CD8-positive, alpha-beta memory T cell (primary cell): Measurements from ENCODE around the gene PLXNA2. TPM values are rescaled to one million over a fixed set of nuclear protein-coding genes. Genes with fewer than 3 reads are reported as not detected.
A peak's percentile ranks its signal among the peaks of the same experiment; 100 is the strongest.

Source experiments
- CTCF ChIA-PET: fragments of 350-600 bp; sonication (Branson Sonifier 250); formaldehyde crosslinking; loops from one replicate; lab custom pipeline; 2021; ENCODE audit warnings: antibody characterized with exemption; lab: Charles Lee
- POLR2A ChIA-PET: fragments of 350-600 bp; sonication (Branson Sonifier 250); formaldehyde crosslinking; loops from one replicate; lab custom pipeline; 2021; ENCODE audit warnings: antibody characterized with exemption; lab: Charles Lee
- DNase-seq, 5 donors: peaks; one replicate each; pipeline versions ENCODE4 v3.0.0 to v3.0.0-alpha.2; 2020 to 2022; ENCODE audit warnings: mixed read lengths in 1 of 5
- H3K27ac ChIP-seq: one replicate; pipeline ENCODE4 v1.7.0; 2013; ENCODE audit warnings: low read depth, mild to moderate bottlenecking, low read length, moderate library complexity
- H3K27me3 ChIP-seq: 2 replicates; pipeline ENCODE4 v1.7.0; 2013; ENCODE audit warnings: low read length, mild to moderate bottlenecking; ENCODE audit not compliant: insufficient read depth, poor library complexity, severe bottlenecking
- H3K36me3 ChIP-seq: 2 replicates; pipeline ENCODE4 v1.7.0; 2013; ENCODE audit warnings: mild to moderate bottlenecking, low read length, moderate library complexity; ENCODE audit not compliant: insufficient read depth
- H3K4me1 ChIP-seq: 2 replicates; pipeline ENCODE4 v1.7.0; 2013; ENCODE audit warnings: mild to moderate bottlenecking, low read length, moderate library complexity; ENCODE audit not compliant: insufficient read depth
- H3K4me3 ChIP-seq: 2 replicates; pipeline ENCODE4 v1.7.0; 2013; ENCODE audit warnings: mild to moderate bottlenecking, low read length
- H3K9me3 ChIP-seq: 2 replicates; pipeline ENCODE4 v1.7.0; 2013; ENCODE audit warnings: mild to moderate bottlenecking, low read length
- H3K27ac Mint-ChIP-seq, 8 donors: one replicate each; pipeline ENCODE4 v1.8.0; 2020 to 2021; ENCODE audit warnings: mixed read lengths in 8 of 8, mild to moderate bottlenecking in 6 of 8, inconsistent platforms in 3 of 8, moderate library complexity in 3 of 8
- H3K27me3 Mint-ChIP-seq, 2 donors: one replicate each; pipeline ENCODE4 v1.8.0; 2020 to 2021; ENCODE audit warnings: mixed read lengths in 2 of 2, mild to moderate bottlenecking in 1 of 2, moderate library complexity in 1 of 2
- H3K36me3 Mint-ChIP-seq, 3 donors: one replicate each; pipeline ENCODE4 v1.8.0; 2020 to 2021; ENCODE audit warnings: mixed read lengths in 3 of 3, inconsistent platforms in 1 of 3, mild to moderate bottlenecking in 1 of 3
- H3K4me1 Mint-ChIP-seq, 3 donors: one replicate each; pipeline ENCODE4 v1.8.0; 2020 to 2021; ENCODE audit warnings: mixed read lengths in 3 of 3, inconsistent platforms in 1 of 3, mild to moderate bottlenecking in 1 of 3
- H3K4me3 Mint-ChIP-seq, 7 donors: one replicate each; pipeline ENCODE4 v1.8.0; 2020 to 2021; ENCODE audit warnings: mixed read lengths in 7 of 7, mild to moderate bottlenecking in 6 of 7, moderate library complexity in 4 of 7, inconsistent platforms in 2 of 7
- H3K9me3 Mint-ChIP-seq, 5 donors: one replicate each; pipeline ENCODE4 v1.8.0; 2020 to 2022; ENCODE audit warnings: mixed read lengths in 5 of 5, mild to moderate bottlenecking in 3 of 5, moderate library complexity in 2 of 5, inconsistent platforms in 1 of 5
- polyA plus RNA-seq: library from polyadenylated mRNA; unstranded; fragments of 300-500 nt; fragmentation: Illumina TruSeq; gene quantifications from one replicate; pipeline ENCODE4 v1.2.3, GENCODE V29; 2021
- total RNA-seq, 2 experiments: library from RNA; stranded (reverse); gene quantifications; one replicate each; pipeline ENCODE4 v1.2.3, GENCODE V29; 2021

Gene PLXNA2
- total and polyA plus RNA-seq, 3 experiments from 2014 or later: 0.75 to 1.1 (median 1.0) TPM

- Histone ChIP-seq H3K9me3 (no peaks in the 10 kb centered on the region), H3K4me1 (no peaks in the 10 kb centered on the region), H3K27me3 (no peaks in the 10 kb centered on the region), H3K27ac (no peak overlapping the region), H3K36me3 (no peaks in the 10 kb centered on the region), H3K4me3 (no peak overlapping the region)
- no peak for DNase-seq
- ChIA-PET CTCF (no interaction called here), POLR2A (no interaction called here)
- H3K27me3 Mint-ChIP-seq: peaks cover 7 to 9% of the 10 kb centered on the region in 2 donors
- H3K27ac Mint-ChIP-seq: no peak overlapping the region
- H3K4me3 Mint-ChIP-seq: no peak overlapping the region
- H3K36me3 Mint-ChIP-seq: no peaks in the 10 kb centered on the region
- no peaks in the 10 kb centered on the region for H3K4me1 Mint-ChIP-seq
- H3K9me3 Mint-ChIP-seq: no peaks in the 10 kb centered on the region
Measured at GRCh38 chr1:208174200-208174599, 70.0 kb downstream of the PLXNA2 start.

- POLR2A ChIA-PET: no interaction called here
- H3K36me3 Mint-ChIP-seq: no peaks in the 10 kb centered on the region
- peaks cover 11 to 12% of the 10 kb centered on the region in 2 donors for H3K27me3 Mint-ChIP-seq
- Histone ChIP-seq H3K36me3 (no peaks in the 10 kb centered on the region), H3K27me3 (no peaks in the 10 kb centered on the region), H3K27ac (no peak overlapping the region), H3K4me1 (no peaks in the 10 kb centered on the region), H3K9me3 (no peaks in the 10 kb centered on the region), H3K4me3 (no peak overlapping the region)
- no peaks in the 10 kb centered on the region for H3K9me3 Mint-ChIP-seq
- H3K4me3 Mint-ChIP-seq: no peak overlapping the region
- H3K27ac Mint-ChIP-seq: no peak overlapping the region
- DNase-seq: no peak
- H3K4me1 Mint-ChIP-seq: no peaks in the 10 kb centered on the region
- CTCF ChIA-PET: no interaction called here
Measured at GRCh38 chr1:208173749-208174148, 70.4 kb downstream of the PLXNA2 start.

- no peak overlapping the region for H3K27ac ChIP-seq
- POLR2A ChIA-PET: no interaction called here
Measured at GRCh38 chr1:208172423-208173145, 71.6 kb downstream of the PLXNA2 start.

GRCh38 chr1:208171616-208172422, 72.4 kb downstream of the PLXNA2 start:
- no peaks in the 10 kb centered on the region for H3K9me3 ChIP-seq
- no peaks in the 10 kb centered on the region for H3K4me1 ChIP-seq
- no peak overlapping the region for H3K27ac Mint-ChIP-seq
- ChIA-PET CTCF (interaction anchor here (0.6 to 1.2 kb wide), 2 partner anchors 17 to 35 kb away, joined by 3 read pairs; no protein-coding TSS in a partner anchor), POLR2A (no interaction called here)
- no peaks in the 10 kb centered on the region for H3K36me3 Mint-ChIP-seq
- no peak overlapping the region for H3K27ac ChIP-seq
- no peak overlapping the region for H3K4me3 Mint-ChIP-seq
- DNase-seq: no peak
- H3K4me1 Mint-ChIP-seq: no peaks in the 10 kb centered on the region
- H3K27me3 Mint-ChIP-seq: peaks cover 19 to 24% of the 10 kb centered on the region in 2 donors
- no peaks in the 10 kb centered on the region for H3K36me3 ChIP-seq
- H3K27me3 ChIP-seq: no peaks in the 10 kb centered on the region
- H3K4me3 ChIP-seq: no peak overlapping the region
- no peaks in the 10 kb centered on the region for H3K9me3 Mint-ChIP-seq

More at GRCh38 chr1:208172423-208173145, 71.6 kb downstream of the PLXNA2 start:
- no peaks in the 10 kb centered on the region for H3K4me1 Mint-ChIP-seq
- Histone ChIP-seq H3K36me3 (no peaks in the 10 kb centered on the region), H3K27me3 (no peaks in the 10 kb centered on the region), H3K9me3 (no peaks in the 10 kb centered on the region), H3K4me1 (no peaks in the 10 kb centered on the region), H3K4me3 (no peak overlapping the region)
- no peaks in the 10 kb centered on the region for H3K9me3 Mint-ChIP-seq
- peaks cover 16 to 17% of the 10 kb centered on the region in 2 donors for H3K27me3 Mint-ChIP-seq
- no peak overlapping the region for H3K4me3 Mint-ChIP-seq
- CTCF ChIA-PET: interaction anchor here (1.2 kb wide), 1 partner anchor 16 kb away, joined by 3 read pairs; no protein-coding TSS in a partner anchor
- no peaks in the 10 kb centered on the region for H3K36me3 Mint-ChIP-seq
- no peak for DNase-seq
- no peak overlapping the region for H3K27ac Mint-ChIP-seq

- ChIA-PET CTCF (no interaction called here), POLR2A (no interaction called here)
- Mint-ChIP-seq H3K27me3 (peaks cover 23 to 36% of the 10 kb centered on the region in 2 donors), H3K27ac (no peak overlapping the region), H3K9me3 (no peaks in the 10 kb centered on the region), H3K4me3 (no peak overlapping the region), H3K4me1 (no peaks in the 10 kb centered on the region), H3K36me3 (no peaks in the 10 kb centered on the region)
- Histone ChIP-seq H3K27ac (no peak overlapping the region), H3K36me3 (no peaks in the 10 kb centered on the region), H3K9me3 (no peaks in the 10 kb centered on the region), H3K4me3 (no peak overlapping the region), H3K4me1 (no peaks in the 10 kb centered on the region), H3K27me3 (no peaks in the 10 kb centered on the region)
- DNase-seq: no peak
Measured at GRCh38 chr1:208170252-208170651, 73.9 kb downstream of the PLXNA2 start.

DNA sequence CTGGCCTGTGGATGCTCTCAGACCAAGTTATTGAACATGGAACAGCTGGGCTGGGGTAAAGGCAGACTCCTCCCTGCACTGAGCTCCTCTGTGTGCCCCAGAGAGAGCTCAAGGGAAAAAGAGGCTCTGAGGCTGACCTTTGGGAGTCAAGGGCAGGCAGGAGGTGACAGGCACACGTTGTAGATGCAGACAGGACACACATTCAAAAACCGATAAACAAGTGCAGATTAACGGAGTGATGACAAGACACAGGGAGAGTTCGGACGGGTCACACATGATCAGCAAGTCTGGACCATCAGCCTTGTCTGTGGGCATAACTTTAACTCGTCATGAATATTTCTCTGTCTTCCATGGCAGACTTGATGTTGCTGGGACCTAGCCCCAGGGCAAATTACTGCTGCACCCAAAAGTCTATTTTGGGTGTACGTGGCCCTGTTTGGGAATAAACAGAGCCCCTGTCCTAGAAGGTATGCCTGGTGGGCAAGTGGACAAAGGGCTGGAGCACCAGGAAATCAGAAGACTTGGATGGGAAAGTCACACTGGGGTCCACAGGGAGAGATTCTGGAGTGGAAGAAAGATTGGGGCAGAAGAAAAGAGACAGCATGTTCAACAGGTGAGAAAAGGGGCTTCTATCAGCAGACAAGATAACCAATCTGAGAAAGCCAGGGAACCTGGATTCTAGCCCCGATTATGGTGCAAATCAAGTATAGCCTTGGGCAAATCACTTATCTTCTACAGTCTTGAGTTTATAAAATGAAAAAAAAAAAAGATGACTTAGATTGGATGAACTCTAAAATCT, 74.9 kb downstream of the PLXNA2 start:
- H3K9me3 ChIP-seq: no peaks in the 10 kb centered on the region
- Mint-ChIP-seq H3K4me3 (no peak overlapping the region), H3K27ac (no peak overlapping the region), H3K4me1 (no peaks in the 10 kb centered on the region), H3K27me3 (peaks cover 23 to 44% of the 10 kb centered on the region in 2 donors), H3K9me3 (no peaks in the 10 kb centered on the region), H3K36me3 (no peaks in the 10 kb centered on the region)
- no peaks in the 10 kb centered on the region for H3K36me3 ChIP-seq
- peak in 1 of 5 donors; percentile 1 for DNase-seq
- CTCF ChIA-PET: no interaction called here
- H3K4me1 ChIP-seq: no peaks in the 10 kb centered on the region
- no peaks in the 10 kb centered on the region for H3K27me3 ChIP-seq
- H3K4me3 ChIP-seq: no peak overlapping the region
- POLR2A ChIA-PET: no interaction called here
- H3K27ac ChIP-seq: no peak overlapping the region

DNA sequence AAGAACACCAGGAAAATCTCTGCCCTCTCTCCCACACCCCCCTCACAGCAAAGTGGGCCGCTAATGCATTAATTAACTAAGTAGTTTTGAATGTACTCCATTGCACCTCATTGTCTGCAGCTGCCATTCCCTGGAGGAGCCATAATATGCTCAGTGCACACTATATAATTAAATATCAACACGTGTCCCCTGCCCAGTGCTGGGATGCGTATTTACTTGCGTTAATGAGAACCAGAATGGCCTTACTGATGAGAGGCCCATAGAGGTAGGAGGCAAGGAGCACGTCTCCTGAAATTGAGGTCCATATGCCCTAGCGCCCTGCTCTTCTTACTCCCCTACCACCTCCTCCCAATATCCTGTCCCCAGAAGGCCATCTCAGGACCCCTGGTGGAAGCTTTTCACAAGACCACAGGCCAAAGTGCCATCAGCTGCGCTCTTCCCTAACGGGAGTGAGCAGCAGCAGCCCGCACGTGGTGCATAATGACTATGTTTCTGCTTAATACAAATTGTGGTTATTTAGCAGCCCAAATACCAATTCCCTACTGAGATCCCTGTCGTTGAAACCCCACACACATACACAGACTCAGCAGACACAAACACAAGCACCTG, 76.8 kb downstream of the PLXNA2 start:
- POLR2A ChIA-PET: no interaction called here
- Mint-ChIP-seq H3K9me3 (no peaks in the 10 kb centered on the region), H3K36me3 (no peaks in the 10 kb centered on the region), H3K27ac (no peak overlapping the region), H3K4me1 (no peaks in the 10 kb centered on the region), H3K4me3 (no peak overlapping the region), H3K27me3 (peaks cover 35 to 54% of the 10 kb centered on the region in 2 donors)
- peak in 1 of 5 donors; percentile 30 for DNase-seq
- Histone ChIP-seq H3K9me3 (no peaks in the 10 kb centered on the region), H3K4me1 (no peaks in the 10 kb centered on the region), H3K27me3 (no peaks in the 10 kb centered on the region), H3K36me3 (no peaks in the 10 kb centered on the region), H3K4me3 (no peak overlapping the region), H3K27ac (no peak overlapping the region)
- CTCF ChIA-PET: no interaction called here
